Sigmoid colon (tissue), 4 donors: ENCODE data around the gene SPAG16.

Experiments used
- EP300 ChIP-seq, 4 donors: sonication (generic); formaldehyde crosslinking; IDR thresholded peaks; one replicate each; pipeline ENCODE4 v1.6.1; 2017; ENCODE audit warnings: antibody characterized with exemption in 4 of 4
- POLR2A ChIP-seq, 2 donors: fragments of 450-650 bp; IDR thresholded peaks; one replicate each; pipeline ENCODE4 v1.6.1; 2016; ENCODE audit warnings: antibody characterized with exemption in 2 of 2, mild to moderate bottlenecking in 2 of 2, moderate library complexity in 2 of 2
- POLR2AphosphoS5 ChIP-seq, 4 donors: sonication (generic); formaldehyde crosslinking; IDR thresholded peaks; one replicate each; pipeline ENCODE4 v1.6.1; 2017; ENCODE audit warnings: antibody characterized with exemption in 4 of 4
- TF ChIP-seq, protein P1 (sequence below), 4 experiments: fragments of 450-650 bp in 3 of 4; fragments of 200-600 bp in 1 of 4; IDR thresholded peaks; one replicate each; pipeline ENCODE4 v1.5.1; 2016 to 2019; ENCODE audit warnings: antibody characterized with exemption in 4 of 4, mild to moderate bottlenecking in 3 of 4, moderate library complexity in 2 of 4

DNA sequence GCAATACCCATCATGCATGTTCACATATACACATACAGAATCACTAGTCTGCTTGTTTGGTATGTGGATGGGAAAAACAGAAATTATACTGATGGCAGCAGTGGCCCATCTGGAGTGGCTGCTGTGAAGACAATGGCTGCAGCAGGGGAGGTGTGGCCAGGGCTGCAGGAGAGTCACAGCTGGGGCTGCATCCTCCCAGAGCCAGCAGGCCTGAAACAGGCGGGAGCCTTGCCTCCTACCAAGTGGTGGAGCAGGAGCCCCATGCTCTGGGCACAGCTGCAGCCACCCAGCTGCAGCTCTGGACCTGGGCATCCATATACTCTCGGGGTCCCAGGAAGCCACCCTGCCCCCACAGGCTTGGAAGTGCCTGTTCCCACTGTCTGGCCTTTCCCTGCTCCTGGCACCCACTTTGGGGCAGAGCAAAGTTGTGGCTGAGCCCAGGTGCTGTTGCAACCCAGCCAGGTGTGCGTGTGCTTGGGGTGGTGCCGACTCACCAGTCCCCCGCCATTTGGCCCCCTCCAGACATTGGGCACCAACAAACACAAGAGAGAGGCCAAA lies 136.6 kb downstream of the SPAG16 start:
- TF ChIP-seq POLR2A (IDR thresholded peaks at IDR 0.05) = no peak
- TF ChIP-seq, protein P1, sequence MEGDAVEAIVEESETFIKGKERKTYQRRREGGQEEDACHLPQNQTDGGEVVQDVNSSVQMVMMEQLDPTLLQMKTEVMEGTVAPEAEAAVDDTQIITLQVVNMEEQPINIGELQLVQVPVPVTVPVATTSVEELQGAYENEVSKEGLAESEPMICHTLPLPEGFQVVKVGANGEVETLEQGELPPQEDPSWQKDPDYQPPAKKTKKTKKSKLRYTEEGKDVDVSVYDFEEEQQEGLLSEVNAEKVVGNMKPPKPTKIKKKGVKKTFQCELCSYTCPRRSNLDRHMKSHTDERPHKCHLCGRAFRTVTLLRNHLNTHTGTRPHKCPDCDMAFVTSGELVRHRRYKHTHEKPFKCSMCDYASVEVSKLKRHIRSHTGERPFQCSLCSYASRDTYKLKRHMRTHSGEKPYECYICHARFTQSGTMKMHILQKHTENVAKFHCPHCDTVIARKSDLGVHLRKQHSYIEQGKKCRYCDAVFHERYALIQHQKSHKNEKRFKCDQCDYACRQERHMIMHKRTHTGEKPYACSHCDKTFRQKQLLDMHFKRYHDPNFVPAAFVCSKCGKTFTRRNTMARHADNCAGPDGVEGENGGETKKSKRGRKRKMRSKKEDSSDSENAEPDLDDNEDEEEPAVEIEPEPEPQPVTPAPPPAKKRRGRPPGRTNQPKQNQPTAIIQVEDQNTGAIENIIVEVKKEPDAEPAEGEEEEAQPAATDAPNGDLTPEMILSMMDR (IDR thresholded peaks at IDR 0.05) = no peak
- no peak for TF ChIP-seq EP300 (IDR thresholded peaks at IDR 0.05)
- no peak for TF ChIP-seq POLR2AphosphoS5 (IDR thresholded peaks at IDR 0.05)
